AG04450 (cell line): Measurements from ENCODE around the gene N4BP2L2. TPM values are rescaled to one million over a fixed set of nuclear protein-coding genes. Genes with fewer than 3 reads are reported as not detected.

ENCODE experiments used
- CTCF ChIA-PET: fragments of 300-600, 350-600 bp; formaldehyde crosslinking; extraction: SDS; loops from one replicate; lab custom pipeline; 2022; ENCODE audit warnings: antibody characterized with exemption, inconsistent platforms; lab: Charles Lee
- POLR2A ChIA-PET: fragments of 350-600 bp; formaldehyde crosslinking; extraction: SDS; loops from one replicate; lab custom pipeline; 2021; ENCODE audit warnings: antibody characterized with exemption, inconsistent platforms; lab: Yijun Ruan, JAX
- DNase-seq: peaks from one replicate; pipeline ENCODE4 v3.0.0-alpha.2; 2011; ENCODE audit warnings: low read depth, low spot score
- H3K27ac ChIP-seq: one replicate; pipeline ENCODE4 v1.5.1; 2012; ENCODE audit warnings: low read depth, low read length, control low read depth
- H3K27me3 ChIP-seq: one replicate; pipeline ENCODE4 v1.6.0; 2012; ENCODE audit warnings: low read length; ENCODE audit not compliant: control insufficient read depth, insufficient read depth
- H3K4me3 ChIP-seq: 2 replicates; pipeline ENCODE4 v1.5.1; 2011; ENCODE audit warnings: mild to moderate bottlenecking, low read depth, low read length, control low read depth
- H3K9me3 ChIP-seq: 2 replicates; pipeline ENCODE4 v1.5.1; 2012; ENCODE audit warnings: low read length; ENCODE audit not compliant: control insufficient read depth, insufficient read depth
- CTCF ChIP-seq: IDR thresholded peaks from 2 replicates; pipeline ENCODE4 v1.5.1; 2011; ENCODE audit warnings: low read depth, low read length, control low read depth, inconsistent platforms
- polyA plus RNA-seq: library from polyadenylated mRNA; depleted of rRNA; stranded (reverse); fragments of >200 nt; gene quantifications from 2 replicates; pipeline ENCODE4 v1.2.3, GENCODE V29; 2011

The N4BP2L2 gene
- polyA plus RNA-seq, 1 experiment: 74.5 TPM

GRCh38 chr13:32454886-32455593 lies 83.6 kb downstream of the N4BP2L2 start:
- POLR2A ChIA-PET: no interaction called here
- no peak for DNase-seq
- no peaks in the 10 kb centered on the region for H3K27me3 ChIP-seq
- H3K27ac ChIP-seq: no peak overlapping the region
- TF ChIP-seq CTCF: no peak
- H3K4me3 ChIP-seq: no peak overlapping the region
- CTCF ChIA-PET: no interaction called here
- H3K9me3 ChIP-seq: peaks cover 16% of the 10 kb centered on the region

- no peak for TF ChIP-seq CTCF
- ChIA-PET CTCF (interaction anchor here (1.0 to 1.4 kb wide), 3 partner anchors 12 to 128 kb away, joined by 3 to 5 read pairs (median 3); no protein-coding TSS in a partner anchor), POLR2A (no interaction called here)
- DNase-seq: no peak
- Histone ChIP-seq H3K4me3 (no peak overlapping the region), H3K27ac (no peak overlapping the region), H3K9me3 (peaks cover 16% of the 10 kb centered on the region), H3K27me3 (no peaks in the 10 kb centered on the region)
These were observed 84.6 kb downstream of the N4BP2L2 start for GRCh38 chr13:32453981-32454380.

GRCh38 chr13:32448972-32449371 lies 89.6 kb downstream of the N4BP2L2 start:
- DNase-seq: no peak
- Histone ChIP-seq H3K4me3 (no peak overlapping the region), H3K27ac (no peak overlapping the region), H3K9me3 (peaks cover 7% of the 10 kb centered on the region), H3K27me3 (no peaks in the 10 kb centered on the region)
- POLR2A ChIA-PET: no interaction called here
- CTCF ChIA-PET: interaction anchor here (0.8 to 1.2 kb wide), 2 partner anchors 34 to 103 kb away, joined by 3 to 4 read pairs; no protein-coding TSS in a partner anchor
- TF ChIP-seq CTCF: no peak

- TF ChIP-seq CTCF: no peak
- ChIA-PET POLR2A (no interaction called here), CTCF (interaction anchor here (1.2 kb wide), 1 partner anchor 34 kb away, joined by 3 read pairs; no protein-coding TSS in a partner anchor)
- Histone ChIP-seq H3K9me3 (peaks cover 7% of the 10 kb centered on the region), H3K27me3 (no peaks in the 10 kb centered on the region), H3K4me3 (no peak overlapping the region), H3K27ac (no peak overlapping the region)
- no peak for DNase-seq
These were observed 90.5 kb downstream of the N4BP2L2 start for GRCh38 chr13:32447894-32448623.
